HG03045 (cell line): ENCODE measurements around the gene ITPKC.

ENCODE experiments used
- ATAC-seq: cut with Tn5 transposase; IDR thresholded peaks from one replicate; pipeline ENCODE4 v1.9.1; 2021; ENCODE audit warnings: mild to moderate bottlenecking, moderate library complexity; ENCODE audit not compliant: unreplicated experiment

The ITPKC gene

DNA sequence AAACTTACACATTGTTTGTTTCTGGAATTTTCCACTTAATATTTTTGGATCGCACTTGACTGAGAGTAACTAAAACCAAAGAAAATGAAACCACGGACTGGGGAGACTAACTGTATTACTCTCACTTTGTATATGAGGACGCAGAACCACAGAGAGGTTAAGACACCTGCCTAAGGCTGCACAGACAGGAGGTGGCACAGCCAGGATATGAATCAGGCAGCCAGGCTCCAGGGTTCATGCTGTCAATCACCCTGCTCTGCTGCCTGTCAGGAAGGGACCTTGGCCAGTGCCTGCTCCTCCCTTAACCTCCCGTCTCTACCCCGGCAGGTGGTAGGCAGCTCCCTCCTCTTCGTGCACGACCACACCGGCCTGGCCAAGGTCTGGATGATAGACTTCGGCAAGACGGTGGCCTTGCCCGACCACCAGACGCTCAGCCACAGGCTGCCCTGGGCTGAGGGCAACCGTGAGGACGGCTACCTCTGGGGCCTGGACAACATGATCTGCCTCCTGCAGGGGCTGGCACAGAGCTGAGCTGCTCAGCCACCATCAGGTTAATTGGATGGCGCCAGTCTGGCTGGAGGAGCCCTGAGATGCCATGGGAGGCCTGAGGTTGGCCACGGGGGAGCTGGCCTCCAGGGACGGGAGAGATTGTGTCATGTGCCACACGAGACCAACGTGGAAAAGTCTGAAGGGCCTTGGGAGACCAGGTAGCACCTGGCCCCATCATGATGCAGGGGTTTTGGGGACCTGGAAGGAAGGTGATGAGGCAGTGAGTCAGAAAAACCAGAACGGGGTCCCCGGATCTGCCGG lies 22.3 kb downstream of the ITPKC start:
- no peak for ATAC-seq

DNA sequence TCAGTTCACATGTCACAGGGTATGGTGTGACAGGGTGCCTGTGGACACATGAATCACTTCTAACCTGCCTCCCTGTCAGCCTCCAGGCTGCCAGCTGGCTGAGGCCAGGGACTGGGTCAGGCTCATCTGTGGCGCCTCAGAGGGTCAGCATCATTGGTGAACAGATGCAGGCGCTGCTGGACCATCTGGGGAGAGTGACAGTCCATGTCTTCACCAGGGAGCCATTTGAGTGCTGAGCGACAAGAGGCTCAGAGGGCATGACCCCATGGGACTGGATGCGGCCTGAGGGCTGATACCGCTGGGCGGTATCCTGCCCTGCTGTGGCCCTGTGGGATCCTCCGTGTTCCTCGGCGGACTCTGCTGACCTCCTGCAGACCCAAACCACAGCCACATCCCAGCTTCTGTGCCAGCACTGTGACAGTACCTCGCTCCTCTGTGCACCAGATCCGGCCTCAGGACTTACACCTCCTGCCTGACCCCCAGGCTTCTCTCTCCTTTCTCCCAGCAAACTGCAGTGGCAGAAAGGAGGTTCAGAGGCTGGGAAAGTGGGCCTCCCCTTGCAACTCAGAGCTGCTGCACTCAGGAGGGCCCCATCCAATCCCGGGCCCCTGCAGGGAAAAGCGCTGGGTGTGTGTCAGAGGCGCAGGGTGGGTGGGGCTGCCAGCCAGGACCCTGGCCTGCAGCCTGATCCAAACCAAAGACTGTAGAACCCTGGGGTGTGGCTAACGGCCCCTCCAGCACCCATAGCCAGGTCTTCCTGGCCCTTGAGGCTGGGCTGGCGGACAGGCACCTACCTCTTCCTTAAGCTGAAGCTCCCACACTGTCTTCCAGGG lies 23.2 kb downstream of the ITPKC start:
- no peak for ATAC-seq

DNA sequence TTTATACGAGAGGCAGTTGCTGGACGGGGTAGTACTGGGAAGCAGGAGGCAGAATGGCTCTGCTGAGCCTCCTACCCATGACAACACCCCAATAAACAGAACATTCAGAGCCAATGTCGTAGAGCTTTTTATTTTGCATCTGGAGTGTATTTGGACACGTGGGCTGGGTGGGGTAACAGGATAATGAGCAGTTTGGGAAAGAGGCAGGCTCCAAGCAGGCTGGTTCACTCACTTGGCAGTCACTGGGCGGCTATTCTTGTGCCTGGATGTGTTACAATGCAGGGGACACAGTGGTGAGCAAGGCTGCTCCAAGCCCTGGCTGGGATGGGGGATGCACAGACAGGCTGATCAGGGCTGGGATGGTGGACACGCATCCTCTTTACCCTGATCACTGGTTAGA lies 23.8 kb downstream of the ITPKC start:
- no peak for ATAC-seq

DNA sequence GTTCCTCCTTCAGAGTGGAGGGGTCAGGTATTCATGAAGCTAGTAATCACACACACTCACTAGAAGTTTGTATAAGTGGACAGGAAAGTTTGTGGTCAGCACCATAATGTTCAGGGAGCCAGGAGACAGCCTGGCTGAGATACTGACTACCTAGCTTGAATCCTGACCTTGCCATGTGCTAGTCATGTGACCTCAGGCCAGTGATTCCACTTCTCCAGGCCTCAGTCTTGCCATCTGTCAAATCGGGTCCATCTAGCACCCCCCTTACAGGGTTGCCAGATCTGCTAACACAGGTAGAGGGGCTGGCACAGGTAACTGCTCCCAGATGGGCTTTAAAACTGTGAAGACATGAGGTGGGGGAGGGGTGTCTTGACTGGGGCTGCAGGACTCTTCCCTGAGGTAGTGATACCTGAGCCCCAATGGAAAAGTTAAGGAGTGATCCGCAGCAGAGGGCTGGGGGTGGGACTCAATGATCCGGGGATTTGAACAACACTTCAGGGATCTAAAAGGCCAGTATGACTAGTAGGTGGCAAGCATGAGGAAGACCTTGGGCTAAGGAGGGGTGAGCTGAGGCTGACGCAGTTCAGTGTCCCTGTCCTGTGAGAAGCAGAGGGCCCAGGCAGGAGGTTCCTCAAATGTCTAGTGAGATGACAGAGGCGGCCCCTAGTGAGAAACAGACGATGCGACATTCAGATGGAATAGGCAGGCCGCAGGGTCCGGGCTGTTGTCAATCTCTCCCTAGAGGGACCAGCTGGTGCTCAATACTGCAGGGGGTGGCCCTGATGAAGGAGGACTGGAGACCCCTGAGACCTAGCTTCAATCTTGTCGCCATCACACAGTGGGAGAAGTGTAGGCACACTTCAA lies 24.8 kb downstream of the ITPKC start:
- no peak for ATAC-seq

DNA sequence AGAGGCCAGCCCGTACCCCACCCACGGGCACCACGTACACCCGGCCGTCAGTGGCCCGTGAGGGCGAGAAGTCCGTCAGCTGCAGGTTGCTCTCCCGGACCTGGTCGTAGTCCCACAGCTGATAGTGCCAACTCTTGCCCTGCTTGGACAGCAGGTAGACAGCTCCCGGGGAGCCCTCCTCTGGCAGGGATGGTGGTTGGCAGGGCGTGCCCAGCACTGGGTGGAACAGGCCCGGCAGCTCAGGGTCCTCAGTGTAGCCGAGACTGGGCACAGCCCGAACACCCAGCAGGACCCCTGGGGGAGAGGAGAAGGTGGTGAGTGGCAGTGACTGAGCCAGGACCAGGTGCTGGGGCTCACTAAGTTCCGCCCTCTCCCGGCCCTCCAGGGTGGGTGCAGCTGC lies 25.6 kb downstream of the ITPKC start:
- ATAC-seq = no peak

DNA sequence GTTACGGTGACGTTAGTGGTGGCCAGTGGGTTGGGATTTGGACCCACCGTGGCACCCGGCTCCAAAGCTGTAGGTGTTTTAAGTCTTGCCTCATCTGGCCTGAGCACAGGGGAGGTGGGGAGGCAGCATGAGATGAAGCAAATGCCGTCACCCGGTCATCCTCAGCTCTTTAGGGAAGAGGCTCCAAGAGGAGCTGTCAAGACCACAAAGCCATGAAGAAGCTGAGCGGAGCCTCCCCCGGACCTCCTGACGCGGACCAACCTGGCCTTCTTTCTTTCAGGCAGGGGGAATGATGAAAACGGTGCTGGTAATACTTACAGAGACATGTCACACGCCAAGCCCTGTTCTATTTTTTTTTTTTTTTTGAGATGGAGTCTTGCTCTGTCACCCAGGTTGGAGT lies 26.0 kb downstream of the ITPKC start:
- ATAC-seq = no peak

DNA sequence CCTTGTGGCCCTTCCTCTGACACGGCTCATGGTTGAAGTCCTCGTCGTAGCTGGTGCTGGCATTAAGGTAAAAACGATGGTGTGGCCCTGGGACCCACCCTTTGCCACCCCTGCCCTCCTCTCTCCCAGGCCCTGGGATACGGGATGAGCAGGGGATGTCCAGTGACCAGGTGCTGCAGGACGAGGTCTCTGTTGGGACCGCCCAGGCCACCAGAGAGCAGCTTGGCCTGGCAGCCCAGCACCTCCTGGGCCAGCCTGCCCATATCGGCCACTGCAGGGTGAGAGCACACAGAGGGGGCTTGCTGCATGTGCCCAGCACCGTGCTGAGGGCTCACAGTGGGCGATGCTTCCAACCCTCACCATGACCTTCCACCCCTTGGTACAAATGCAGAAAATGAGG lies 27.0 kb downstream of the ITPKC start:
- no peak for ATAC-seq

DNA sequence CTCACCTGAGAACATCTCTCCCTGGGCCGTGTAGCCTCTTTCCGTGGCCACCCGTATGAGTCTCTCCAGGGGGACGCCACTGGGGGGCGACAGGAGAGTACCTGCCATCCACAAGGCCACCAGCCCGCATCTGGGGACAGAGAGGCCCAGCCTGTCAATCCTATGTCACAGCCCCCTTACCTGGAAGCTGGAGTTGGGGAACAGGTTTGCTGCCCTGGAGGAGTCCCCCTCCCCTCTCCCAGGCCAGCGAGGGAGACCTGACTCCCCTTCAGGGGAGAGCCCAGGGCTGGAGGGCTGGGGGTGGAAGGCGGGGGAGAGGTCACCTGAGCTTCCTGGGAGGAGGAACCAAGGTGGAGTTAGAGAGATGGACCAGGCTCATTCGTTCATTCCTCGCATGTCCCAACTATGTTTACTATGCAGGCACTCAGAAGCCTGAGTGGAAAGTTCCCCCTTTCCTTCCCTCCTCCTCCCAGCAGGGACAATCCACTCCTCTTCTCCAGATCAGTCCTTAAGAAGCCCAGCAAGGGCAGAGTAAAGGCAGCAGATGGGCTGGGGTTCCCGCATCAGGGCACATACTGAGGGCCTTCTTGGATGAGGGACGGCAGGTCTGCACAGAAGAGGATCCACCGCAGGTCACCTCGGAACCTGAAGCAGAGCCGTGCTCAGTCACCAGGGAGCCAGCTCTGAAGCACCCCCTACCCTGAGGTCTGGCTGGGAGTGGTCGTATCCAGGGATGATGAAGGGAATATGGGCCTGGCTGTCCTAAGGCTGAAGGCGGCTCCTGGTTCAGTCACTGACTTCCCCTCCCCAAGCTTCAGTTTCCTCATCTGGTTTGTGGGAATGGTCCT lies 27.9 kb downstream of the ITPKC start:
- ATAC-seq = no peak

DNA sequence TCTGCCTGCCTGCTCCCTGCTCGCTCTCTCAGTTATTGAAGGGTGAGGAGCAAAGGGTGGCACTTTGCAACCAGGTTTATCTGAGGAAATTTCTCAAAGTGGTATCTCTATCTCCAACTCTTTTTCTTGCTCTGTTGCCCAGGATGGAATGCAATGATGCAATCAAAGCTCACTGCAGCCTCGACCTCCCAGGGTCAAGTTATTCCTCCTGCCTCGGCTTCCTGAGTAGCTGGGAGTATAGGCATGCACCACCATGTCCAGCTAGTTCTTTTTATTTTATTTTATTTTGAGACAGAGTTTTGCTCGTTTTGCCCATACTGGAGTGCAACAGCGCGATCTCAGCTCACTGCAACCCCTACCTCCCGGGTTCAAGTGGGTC lies 28.5 kb downstream of the ITPKC start:
- ATAC-seq = no peak

DNA sequence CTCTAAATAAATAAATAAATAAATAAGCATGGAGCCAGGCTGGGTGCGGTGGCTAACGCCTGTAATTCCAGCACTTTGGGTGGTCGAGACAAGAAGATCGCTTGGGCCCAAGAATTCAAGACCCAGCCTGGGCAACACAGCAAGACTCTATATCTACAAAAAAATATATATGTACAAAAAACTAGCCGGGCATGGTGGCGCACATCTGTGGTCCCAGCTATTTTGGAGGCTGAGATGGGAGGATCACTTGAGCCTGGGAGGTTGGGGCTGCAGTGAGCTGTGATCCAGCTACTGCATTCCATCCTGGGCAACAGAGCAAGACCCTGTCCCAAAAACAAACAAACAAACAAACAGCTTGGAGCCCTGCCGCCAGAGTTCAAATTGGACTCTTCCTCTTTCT lies 30.6 kb downstream of the ITPKC start:
- no peak for ATAC-seq

DNA sequence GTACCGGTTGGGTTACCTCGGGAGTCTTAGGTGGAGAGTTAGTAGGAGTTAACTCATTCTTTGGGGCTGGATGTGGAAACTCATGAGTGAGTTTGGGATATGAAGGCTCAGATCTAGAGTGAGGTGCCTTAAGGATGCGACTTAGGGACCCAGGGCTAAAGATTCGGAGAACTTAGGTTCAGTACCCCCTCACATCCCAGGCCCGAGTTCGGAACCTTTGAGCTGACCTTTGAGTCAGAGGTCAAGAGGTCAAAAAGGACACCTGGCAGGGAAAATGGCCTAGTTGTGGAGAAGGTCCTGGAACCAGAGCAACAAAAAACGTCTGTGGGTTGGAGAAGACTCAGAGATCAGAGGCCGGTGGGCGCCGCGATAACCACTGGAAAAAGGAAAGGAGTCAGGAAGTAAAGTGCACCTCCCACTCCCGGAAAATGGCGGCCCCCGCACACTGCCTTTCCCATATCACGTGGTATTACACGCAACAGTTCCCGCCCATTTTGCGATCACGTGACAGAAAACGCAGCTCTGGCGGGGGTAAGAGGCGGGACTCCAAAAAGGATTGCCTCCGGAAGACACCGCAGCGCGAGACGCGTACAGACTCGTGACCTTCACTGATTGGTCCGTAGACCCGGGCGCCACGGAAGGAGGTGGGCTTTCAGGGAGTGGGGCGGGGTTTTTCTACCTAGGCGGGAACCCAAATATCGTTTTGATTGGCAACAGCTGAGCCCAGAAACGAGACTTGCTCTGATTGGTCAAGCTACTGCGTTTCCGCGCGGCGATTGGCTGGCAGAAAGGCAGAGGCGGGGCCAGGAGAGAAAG lies 33.4 kb downstream of the ITPKC start, which contains the start of gene ACTMAP:
ACTMAP (minus strand) TSS at position 420 of the 816 bp plus-strand sequence. CDS start 674 bp downstream, outside the sequence.
- ATAC-seq = peak; percentile 87

DNA sequence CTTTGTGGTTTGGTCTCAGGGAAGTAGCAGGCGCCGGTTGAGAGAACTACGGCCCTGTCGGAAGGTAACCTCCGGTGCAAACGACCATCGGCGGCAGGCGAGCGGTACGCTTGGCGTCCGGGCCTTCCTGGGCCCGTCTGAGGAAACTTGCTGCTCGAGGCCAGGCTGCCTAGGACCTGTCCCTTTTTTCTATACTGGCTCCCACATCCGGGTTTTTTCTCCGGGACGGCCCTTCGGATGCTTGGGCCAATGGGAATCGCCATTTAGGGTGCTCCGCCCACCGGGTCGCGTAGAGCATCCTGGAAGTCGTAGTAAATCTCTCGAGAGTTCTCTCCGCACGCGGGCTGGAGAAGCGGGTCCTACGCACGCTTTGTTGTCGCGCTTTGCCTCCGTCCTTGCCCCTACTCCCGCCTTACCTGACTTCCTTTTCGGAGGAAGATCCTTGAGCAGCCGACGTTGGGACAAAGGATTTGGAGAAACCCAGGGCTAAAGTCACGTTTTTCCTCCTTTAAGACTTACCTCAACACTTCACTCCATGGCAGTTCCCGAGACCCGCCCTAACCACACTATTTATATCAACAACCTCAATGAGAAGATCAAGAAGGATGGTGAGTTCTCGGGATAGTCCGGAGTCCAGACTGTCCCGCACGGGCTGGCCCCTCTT lies 34.1 kb downstream of the ITPKC start, which contains the start of gene SNRPA:
SNRPA (plus strand) TSS at position 330 of the 664 bp plus-strand sequence; CDS start at position 536, 206 bp downstream.
- ATAC-seq = peak; percentile 62

DNA sequence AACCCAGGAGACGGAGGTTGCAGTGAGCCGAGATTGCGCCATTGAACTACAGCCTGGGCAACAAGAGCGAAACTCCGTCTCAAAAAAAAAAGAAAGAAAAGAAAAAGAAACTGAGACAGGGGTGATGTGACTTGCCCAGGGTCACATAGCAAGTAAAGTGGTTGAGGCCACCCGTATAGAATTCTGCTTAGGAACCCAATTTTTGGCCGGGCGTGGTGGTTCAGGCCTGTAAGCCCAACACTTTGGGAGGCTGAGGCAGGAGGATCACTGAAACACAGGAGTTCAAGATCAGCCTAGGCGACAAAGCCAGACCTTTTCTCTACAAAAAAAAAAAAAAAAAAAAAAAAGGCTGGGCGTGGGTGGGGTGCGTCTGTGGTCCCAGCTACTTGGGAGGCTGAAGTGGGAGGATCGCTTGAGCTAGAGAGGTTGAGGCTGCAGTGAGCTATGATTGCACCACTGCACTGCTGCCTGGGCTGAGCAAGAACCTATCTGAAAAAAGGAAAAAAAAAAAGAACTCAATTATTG lies 35.4 kb downstream of the ITPKC start:
- ATAC-seq = no peak

DNA sequence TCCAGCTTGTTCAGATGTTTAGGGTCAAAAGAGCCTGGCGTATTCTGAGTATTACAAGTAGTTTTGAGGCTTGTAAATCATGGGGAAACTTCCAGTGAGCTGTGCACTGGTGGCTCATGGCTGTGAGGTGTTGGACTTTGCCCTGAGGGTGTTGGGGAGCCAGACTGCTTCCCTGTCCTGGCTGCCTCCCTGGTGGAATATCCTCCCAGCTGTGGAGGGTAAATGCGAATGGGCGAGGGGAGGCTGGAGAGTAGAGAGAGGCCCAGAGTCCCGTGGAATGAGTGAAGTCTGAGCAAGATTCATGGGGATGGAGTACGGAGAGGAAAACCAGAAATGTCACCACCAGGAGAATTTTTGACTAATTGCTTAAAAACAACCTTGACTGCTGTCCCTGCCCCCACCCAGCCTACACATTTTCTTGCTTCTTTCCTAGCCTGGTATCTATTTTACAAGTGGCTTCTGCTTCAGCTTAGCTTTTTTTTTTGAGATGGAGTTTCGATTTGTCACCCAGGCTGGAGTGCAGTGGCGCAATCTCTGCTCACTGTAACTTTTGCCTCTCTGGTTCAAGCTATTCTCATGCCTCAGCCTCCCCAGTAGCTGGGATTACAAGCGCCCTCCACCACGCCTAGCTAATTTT lies 37.8 kb downstream of the ITPKC start:
- no peak for ATAC-seq

DNA sequence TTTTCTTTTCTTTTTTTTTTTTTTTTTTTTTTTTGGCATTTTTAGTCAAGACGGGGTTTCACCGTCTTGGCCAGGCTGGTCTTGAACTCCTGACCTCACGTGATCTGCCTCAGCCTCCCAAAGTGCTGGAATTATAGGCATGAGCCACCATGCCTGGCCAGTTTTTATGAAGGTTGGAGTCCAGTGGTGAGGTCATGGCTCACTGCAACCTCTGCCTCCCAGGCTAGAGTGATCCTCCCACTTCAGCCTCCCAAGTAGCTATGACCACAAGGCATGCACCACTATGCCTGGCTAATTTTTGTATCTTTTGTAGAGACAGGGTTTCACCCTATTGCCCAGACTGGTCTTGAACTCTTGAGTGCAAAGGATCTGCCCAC lies 38.3 kb downstream of the ITPKC start:
- no peak for ATAC-seq

DNA sequence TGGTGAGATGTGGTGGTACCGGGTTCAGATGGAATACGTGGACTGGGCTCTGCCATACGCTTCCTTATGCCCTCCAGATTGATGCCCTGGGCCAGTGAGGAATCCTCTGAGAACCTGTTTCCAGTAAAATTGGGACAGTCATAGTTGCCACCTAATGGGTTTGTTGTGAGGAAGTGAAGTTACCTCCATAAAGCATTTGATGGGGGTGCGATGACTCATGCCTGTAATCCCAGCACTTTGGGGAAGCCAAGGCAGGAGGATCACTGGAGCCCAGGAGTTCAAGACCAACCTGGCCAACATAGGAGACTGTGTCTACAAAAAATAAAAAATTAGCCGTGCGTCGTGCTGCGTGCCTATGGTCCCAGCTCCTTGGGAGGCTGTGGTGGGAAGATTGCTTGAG lies 38.9 kb downstream of the ITPKC start:
- no peak for ATAC-seq

DNA sequence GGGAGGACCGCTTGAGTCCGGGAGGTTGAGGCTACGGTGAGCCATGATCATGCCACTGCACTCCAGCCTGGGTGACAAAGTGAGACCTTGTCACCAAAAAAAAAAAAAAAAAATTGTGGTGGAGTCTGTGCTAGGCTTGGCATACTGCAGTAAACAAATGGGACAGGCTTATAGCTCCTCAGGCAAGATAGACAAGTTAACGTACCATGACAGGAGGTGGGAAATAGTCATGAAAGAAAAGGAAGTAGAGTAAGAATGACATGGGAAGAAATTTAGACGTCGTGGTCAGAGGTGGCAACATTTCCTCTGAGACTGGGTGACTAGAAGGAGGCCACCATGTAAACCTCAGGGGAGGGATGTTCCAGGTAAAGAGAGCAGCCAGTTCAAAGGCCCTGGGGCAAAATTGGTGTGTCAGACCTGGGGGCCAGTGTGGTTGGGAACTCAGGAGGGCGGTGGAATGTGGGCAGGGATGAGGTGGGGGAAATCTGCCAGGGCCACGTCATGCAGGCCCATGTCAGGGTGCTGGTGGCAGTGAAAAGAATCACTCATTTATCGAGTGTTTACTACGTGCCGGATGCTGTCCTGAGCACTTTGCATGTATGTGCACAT lies 39.7 kb downstream of the ITPKC start:
- no peak for ATAC-seq

DNA sequence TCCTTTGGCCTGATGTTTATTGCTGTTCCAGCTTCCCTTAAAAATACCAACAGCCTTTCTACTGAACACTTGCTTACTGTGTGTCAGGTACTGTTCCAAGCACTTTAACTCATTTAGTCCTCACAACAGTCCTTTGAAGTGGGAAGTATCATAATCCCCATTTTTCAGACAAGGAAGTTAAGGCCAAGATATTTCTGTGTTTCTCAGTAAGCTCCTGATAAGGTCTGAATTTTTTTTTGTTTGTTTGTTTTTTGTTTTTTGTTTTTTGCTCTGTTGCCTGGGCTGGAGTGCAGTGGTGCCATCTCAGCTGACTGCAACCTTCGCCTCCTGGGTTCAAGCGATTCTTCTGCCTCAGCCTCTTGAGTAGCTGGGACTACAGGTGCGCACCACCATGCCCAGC lies 41.6 kb downstream of the ITPKC start:
- ATAC-seq = no peak
